Fibroblast of lung (primary cell): ENCODE data around the gene MCM5.

Source experiments
- EZH2 ChIP-seq: IDR thresholded peaks from 2 replicates; pipeline ENCODE4 v1.5.1; 2012; ENCODE audit warnings: low read length, control low read depth, mild to moderate bottlenecking; ENCODE audit errors: missing control alignments
- TF ChIP-seq, protein P1 (sequence below), 2 donors: IDR thresholded peaks in 1 of 2; conservative IDR thresholded peaks in 1 of 2; 1 replicate in 1 of 2; 2 replicates in 1 of 2; pipeline ENCODE4 v1.5.1; 2011 to 2012; ENCODE audit warnings: low read length in 2 of 2, control low read depth in 1 of 2, inconsistent platforms in 1 of 2, low read depth in 1 of 2, mild to moderate bottlenecking in 1 of 2

DNA sequence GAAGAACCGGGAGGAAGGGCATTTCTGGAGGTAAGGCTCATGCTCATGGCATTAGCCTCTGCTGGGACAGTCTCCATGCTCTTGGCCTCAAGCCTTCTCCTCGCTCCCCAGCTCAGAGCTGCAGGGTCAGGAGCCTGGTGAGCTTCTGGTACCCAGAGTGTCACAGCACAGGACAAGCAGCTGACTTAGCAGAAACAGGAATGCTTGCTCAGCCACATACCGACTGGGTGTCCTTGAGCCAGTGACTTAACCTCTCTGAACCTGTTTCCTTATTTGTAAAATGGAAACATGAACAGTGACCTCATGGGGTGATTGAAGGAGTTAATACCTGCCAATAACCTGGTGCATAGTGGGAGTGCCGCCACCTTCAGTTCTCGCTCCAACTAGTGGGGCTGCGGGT lies 72.5 kb downstream of the MCM5 start:
- TF ChIP-seq EZH2: no peak
- TF ChIP-seq, protein P1, sequence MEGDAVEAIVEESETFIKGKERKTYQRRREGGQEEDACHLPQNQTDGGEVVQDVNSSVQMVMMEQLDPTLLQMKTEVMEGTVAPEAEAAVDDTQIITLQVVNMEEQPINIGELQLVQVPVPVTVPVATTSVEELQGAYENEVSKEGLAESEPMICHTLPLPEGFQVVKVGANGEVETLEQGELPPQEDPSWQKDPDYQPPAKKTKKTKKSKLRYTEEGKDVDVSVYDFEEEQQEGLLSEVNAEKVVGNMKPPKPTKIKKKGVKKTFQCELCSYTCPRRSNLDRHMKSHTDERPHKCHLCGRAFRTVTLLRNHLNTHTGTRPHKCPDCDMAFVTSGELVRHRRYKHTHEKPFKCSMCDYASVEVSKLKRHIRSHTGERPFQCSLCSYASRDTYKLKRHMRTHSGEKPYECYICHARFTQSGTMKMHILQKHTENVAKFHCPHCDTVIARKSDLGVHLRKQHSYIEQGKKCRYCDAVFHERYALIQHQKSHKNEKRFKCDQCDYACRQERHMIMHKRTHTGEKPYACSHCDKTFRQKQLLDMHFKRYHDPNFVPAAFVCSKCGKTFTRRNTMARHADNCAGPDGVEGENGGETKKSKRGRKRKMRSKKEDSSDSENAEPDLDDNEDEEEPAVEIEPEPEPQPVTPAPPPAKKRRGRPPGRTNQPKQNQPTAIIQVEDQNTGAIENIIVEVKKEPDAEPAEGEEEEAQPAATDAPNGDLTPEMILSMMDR (conservative IDR thresholded peaks at IDR 0.05 in 1 of 2, IDR thresholded peaks at IDR 0.05 in 1 of 2; ENCODE audit: low read depth in 1 of 2, low read length in 2 of 2): no peak
